Suprapubic skin (tissue), 4 donors: ENCODE results near the gene KLHL30. TPM values are rescaled to one million over a fixed set of nuclear protein-coding genes. Genes with fewer than 3 reads are reported as not detected.

Experiments
- DNase-seq, 2 donors: peaks; one replicate each; pipeline ENCODE4 v3.0.0-alpha.2; 2019; ENCODE audit warnings: low spot score in 2 of 2
- H3K27ac ChIP-seq: fragments of 200-600 bp; sonication (generic); one replicate; pipeline ENCODE4 v1.5.1; 2019
- H3K27me3 ChIP-seq: fragments of 200-600 bp; sonication (generic); one replicate; pipeline ENCODE4 v1.5.1; 2019
- H3K36me3 ChIP-seq: fragments of 200-600 bp; sonication (generic); one replicate; pipeline ENCODE4 v1.5.1; 2019
- H3K4me1 ChIP-seq: fragments of 200-600 bp; sonication (generic); one replicate; pipeline ENCODE4 v1.5.1; 2019
- H3K4me3 ChIP-seq: fragments of 200-600 bp; sonication (generic); one replicate; pipeline ENCODE4 v1.5.1; 2019; ENCODE audit warnings: mild to moderate bottlenecking
- H3K9me3 ChIP-seq: fragments of 200-600 bp; sonication (generic); one replicate; pipeline ENCODE4 v1.5.1; 2019
- CTCF ChIP-seq, 2 donors: fragments of 200-600 bp in 1 of 2; fragments of 450-650 bp in 1 of 2; sonication (generic) in 1 of 2; IDR thresholded peaks; one replicate each; pipeline ENCODE4 v1.5.1; 2016 to 2019; ENCODE audit warnings: antibody characterized with exemption in 2 of 2, mild to moderate bottlenecking in 1 of 2, moderate library complexity in 1 of 2
- EP300 ChIP-seq: sonication (generic); formaldehyde crosslinking; IDR thresholded peaks from one replicate; pipeline ENCODE4 v1.6.1; 2017; ENCODE audit warnings: antibody characterized with exemption
- POLR2A ChIP-seq, 2 donors: fragments of 450-650 bp; IDR thresholded peaks; one replicate each; pipeline ENCODE4 v1.6.1; 2017; ENCODE audit warnings: antibody characterized with exemption in 2 of 2, mild to moderate bottlenecking in 2 of 2, moderate library complexity in 2 of 2
- POLR2AphosphoS5 ChIP-seq, 3 donors: sonication (generic); formaldehyde crosslinking; IDR thresholded peaks; one replicate each; pipeline ENCODE4 v1.6.1; 2017; ENCODE audit warnings: antibody characterized with exemption in 3 of 3
- WGBS: methylation state at CpG from one replicate; pipeline ENCODE4 v1.1.5; 2018; 5-methylcytosine and 5-hydroxymethylcytosine counted together
- total RNA-seq, 4 donors: library from RNA; depleted of rRNA; stranded (reverse); fragments of >200 nt; gene quantifications; one replicate each; pipeline ENCODE4 v1.1.0, GENCODE V29; 2016

Gene KLHL30
- total RNA-seq, 4 donors from 2014 or later, result 0.13 to 0.23 TPM; not detected in 2

- no peaks in the 10 kb centered on the region for H3K4me1 ChIP-seq
- H3K27me3 ChIP-seq, result no peaks in the 10 kb centered on the region
- H3K9me3 ChIP-seq, result no peaks in the 10 kb centered on the region
- H3K4me3 ChIP-seq, result no peak overlapping the region
- TF ChIP-seq EP300, result no peak
- TF ChIP-seq POLR2AphosphoS5 (IDR thresholded peaks at IDR 0.05), result no peak
- TF ChIP-seq CTCF (IDR thresholded peaks at IDR 0.05), result no peak
- no peak for TF ChIP-seq POLR2A (IDR thresholded peaks at IDR 0.05)
- DNase-seq, result no peak
- H3K27ac ChIP-seq, result no peak overlapping the region
- peaks cover 89% of the 10 kb centered on the region for H3K36me3 ChIP-seq
Observed at GRCh38 chr2:238176613-238177012, 38.1 kb downstream of the KLHL30 start.

GRCh38 chr2:238180554-238180953, 42.1 kb downstream of the KLHL30 start:
- WGBS, result 93% methylated on average over 5 of the region's 5 CpGs
- H3K36me3 ChIP-seq, result peaks cover 90% of the 10 kb centered on the region
- H3K27me3 ChIP-seq, result no peaks in the 10 kb centered on the region

GRCh38 chr2:238182362-238182761, 43.9 kb downstream of the KLHL30 start:
- H3K4me1 ChIP-seq, result no peaks in the 10 kb centered on the region
- H3K27me3 ChIP-seq, result no peaks in the 10 kb centered on the region
- H3K9me3 ChIP-seq, result no peaks in the 10 kb centered on the region
- H3K4me3 ChIP-seq, result no peak overlapping the region
- no peak overlapping the region for H3K27ac ChIP-seq
- DNase-seq, result no peak
- peaks cover 99% of the 10 kb centered on the region for H3K36me3 ChIP-seq
- 64% methylated on average over 6 of the region's 6 CpGs for WGBS
- TF ChIP-seq EP300, result no peak
- TF ChIP-seq POLR2AphosphoS5 (IDR thresholded peaks at IDR 0.05), result no peak
- TF ChIP-seq POLR2A (IDR thresholded peaks at IDR 0.05), result no peak
- no peak for TF ChIP-seq CTCF (IDR thresholded peaks at IDR 0.05)

More at GRCh38 chr2:238180554-238180953, 42.1 kb downstream of the KLHL30 start:
- H3K9me3 ChIP-seq, result no peaks in the 10 kb centered on the region
- H3K4me1 ChIP-seq, result no peaks in the 10 kb centered on the region
- TF ChIP-seq POLR2AphosphoS5 (IDR thresholded peaks at IDR 0.05) (no peak), POLR2A (IDR thresholded peaks at IDR 0.05) (no peak), EP300 (no peak), CTCF (IDR thresholded peaks at IDR 0.05) (no peak)
- no peak overlapping the region for H3K4me3 ChIP-seq
- no peak overlapping the region for H3K27ac ChIP-seq
- no peak for DNase-seq

- Histone ChIP-seq H3K36me3 (peaks cover 99% of the 10 kb centered on the region), H3K27me3 (no peaks in the 10 kb centered on the region), H3K4me1 (no peaks in the 10 kb centered on the region), H3K27ac (no peak overlapping the region), H3K4me3 (no peak overlapping the region), H3K9me3 (no peaks in the 10 kb centered on the region)
- no peak for TF ChIP-seq EP300
- TF ChIP-seq CTCF (IDR thresholded peaks at IDR 0.05), result no peak
- no peak for TF ChIP-seq POLR2A (IDR thresholded peaks at IDR 0.05)
- no peak for TF ChIP-seq POLR2AphosphoS5 (IDR thresholded peaks at IDR 0.05)
- no peak for DNase-seq
- 89% methylated on average over 4 of the region's 4 CpGs for WGBS
Observed at GRCh38 chr2:238183821-238184220, 45.4 kb downstream of the KLHL30 start.

GRCh38 chr2:238187618-238188548, 49.4 kb downstream of the KLHL30 start:
- Histone ChIP-seq H3K27me3 (no peaks in the 10 kb centered on the region), H3K4me1 (no peaks in the 10 kb centered on the region), H3K27ac (no peak overlapping the region), H3K36me3 (peaks cover 98% of the 10 kb centered on the region), H3K9me3 (no peaks in the 10 kb centered on the region), H3K4me3 (no peak overlapping the region)
- TF ChIP-seq EP300, result no peak
- no peak for TF ChIP-seq CTCF (IDR thresholded peaks at IDR 0.05)
- TF ChIP-seq POLR2A (IDR thresholded peaks at IDR 0.05), result no peak
- TF ChIP-seq POLR2AphosphoS5 (IDR thresholded peaks at IDR 0.05), result no peak
- 90% methylated on average over 17 of the region's 17 CpGs for WGBS
- no peak for DNase-seq
